Activated CD4-positive, alpha-beta T cell treated with anti-CD3 and anti-CD28 coated beads for 24 hours (primary cell): ENCODE data around the gene HNRNPU.
A peak's percentile ranks its signal among the peaks of the same experiment; 100 is the strongest.

ENCODE experiments used
- DNase-seq, 2 donors: peaks; one replicate each; pipeline ENCODE4 v3.0.0-alpha.2; 2020; ENCODE audit warnings: low read depth in 2 of 2

Gene HNRNPU

DNA sequence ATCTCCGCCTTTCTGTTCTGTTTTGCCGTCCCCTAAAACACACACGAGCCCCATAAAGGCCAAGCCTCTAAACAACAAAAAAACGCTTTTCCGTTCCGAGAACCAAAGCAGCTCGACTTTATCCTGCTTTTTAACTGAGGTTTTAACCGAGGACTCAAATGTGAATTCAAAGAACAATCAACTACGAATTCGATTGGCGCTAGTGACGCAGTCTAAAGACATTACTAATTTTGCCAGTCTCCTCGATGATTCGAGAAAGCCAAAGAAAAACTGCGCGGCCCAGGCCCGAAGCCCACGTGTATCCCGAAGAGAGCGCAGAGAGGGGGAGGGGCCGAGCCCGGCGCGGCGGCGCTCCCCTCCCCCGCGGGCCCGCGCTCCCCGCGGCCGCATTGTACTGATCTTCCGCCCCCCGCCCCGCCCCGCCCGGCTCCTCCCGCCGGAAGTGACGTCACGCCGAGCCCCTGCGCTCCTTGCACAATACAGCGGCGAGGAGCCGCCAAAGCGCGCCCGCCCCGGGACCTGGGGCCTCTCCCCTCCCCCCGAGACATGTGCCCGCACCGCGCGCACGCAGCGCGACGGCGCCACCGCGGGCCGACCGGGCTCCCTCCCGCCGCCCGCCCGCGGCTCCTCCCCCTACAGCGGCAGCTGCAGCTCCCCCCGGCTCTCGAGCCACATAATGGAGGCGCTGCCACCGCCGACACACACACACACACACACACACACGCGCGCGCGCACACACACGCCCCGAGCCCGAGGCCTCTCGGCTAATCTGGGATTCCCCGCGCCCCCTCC is 1.4 kb downstream of the HNRNPU start:
- DNase-seq = peak; percentile 95 to 98

DNA sequence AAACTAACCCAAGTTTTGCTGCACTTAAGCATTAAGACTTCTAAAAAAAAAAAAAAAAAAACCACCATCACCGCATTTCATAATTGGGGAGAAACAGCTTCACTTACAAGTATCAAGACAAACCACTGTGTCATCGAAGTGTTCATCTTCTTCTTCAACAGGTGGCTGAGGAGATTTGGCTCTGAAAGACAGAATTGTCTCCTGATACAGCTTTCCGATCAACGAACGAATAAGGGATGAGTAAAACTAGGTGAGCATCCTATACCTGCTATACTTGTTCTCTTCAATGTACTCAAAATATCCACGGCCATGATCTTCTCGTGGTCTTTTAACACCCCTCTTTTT is 2.0 kb downstream of the HNRNPU start:
- no peak for DNase-seq

DNA sequence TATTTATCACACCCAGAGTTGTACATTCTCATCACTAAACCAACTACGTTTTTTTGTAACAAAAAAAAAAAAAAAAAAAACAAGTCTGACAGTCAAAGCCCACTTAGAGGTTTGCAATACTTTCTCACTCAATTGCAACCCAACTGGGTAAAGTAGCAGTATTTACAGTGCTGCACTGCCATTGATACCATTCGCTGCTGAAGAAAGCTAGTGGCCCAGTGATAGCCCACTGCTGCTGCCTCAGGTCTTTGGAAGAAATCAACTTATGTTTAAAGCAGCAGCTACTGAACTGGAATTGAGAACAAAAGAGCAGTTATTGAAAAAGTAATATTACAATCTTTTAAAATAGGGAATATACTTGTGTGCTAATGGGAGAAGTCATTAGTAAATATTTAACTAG is 2.7 kb downstream of the HNRNPU start:
- no peak for DNase-seq

DNA sequence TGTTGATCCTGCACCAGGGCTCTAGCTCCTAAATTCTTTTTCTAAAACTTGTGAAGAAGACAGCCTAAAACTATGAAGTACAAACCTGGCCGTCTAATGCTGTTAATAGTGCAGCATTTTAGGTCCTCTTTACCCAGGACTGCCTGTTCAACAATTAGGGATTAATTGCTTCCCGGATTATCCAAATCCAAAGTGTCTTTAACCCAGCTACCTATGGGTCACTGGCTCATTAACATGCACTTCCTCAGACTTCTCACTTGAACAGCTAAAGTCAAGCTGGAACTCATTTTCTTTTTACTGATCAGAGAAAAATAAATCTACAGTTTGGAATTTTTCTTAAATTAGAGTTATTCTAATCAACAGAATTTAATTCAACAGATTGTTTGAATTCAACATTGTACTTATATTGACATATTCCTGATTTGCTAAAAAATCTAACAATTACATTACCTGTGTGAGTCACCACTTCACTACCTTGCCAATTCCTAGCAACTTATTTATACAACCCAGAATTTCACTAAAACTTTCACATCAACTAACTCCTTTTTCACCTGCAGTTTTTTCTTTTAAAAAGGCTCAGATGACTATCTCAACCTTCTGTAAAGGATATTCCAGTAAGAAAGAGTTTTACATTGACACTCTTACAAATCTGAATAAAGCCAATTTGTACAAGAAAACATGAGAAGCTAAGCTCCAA is 3.3 kb downstream of the HNRNPU start:
- DNase-seq = no peak

DNA sequence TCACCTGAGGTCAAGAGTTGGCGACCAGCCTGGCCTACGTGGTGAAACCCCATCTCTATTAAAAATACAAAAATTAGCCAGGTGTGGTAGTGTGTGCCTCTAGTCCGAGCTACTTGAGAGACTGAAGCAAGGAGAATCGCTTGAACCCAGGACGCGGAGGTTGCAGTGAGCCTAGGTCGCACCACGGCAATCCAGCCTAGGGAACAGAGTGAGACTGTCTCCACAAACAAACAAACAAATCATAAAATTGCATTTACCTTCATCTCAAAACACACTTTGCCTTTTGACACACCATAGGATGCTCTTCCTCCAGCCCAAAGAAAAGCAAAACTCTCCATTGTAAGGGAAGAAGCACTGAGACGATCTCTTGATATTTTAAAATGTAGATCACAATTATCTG is 4.3 kb downstream of the HNRNPU start:
- no peak for DNase-seq

DNA sequence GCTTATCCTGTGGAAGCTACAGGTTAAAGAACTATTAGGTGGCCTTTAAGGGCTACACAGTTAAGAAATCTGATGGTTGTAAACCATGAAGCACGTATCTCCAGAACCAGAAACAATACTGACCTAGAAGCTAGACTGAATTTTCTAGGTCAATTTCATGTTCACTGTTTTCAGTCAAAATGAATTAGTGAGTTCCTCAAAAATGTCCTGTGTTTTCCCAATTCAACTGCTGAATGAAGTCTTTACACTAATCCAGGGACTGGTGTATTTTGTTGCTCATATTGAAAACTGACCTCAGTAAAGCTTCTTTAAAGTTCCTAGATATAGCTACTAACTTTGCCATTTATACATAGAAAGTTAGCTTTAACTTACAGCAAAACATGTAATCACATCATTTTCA is 6.0 kb downstream of the HNRNPU start:
- no peak for DNase-seq

DNA sequence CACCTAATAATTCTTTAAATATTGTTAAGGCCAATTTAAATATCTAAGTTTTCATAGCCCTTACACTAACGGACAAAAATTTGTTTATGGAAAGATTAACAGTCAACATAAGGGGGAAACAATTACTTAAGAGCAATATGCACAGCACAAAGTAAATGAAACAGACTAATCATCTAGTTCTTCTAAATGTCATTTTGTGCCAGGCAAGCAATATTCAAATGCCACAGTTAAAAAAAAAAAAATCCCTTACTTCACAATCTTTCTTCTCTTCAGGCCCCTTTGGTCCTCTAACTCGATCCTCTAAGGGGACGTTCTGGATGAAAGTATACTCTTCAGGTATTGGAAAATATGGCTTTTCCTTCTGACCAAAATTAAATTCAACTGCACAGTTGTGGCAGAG is 6.6 kb downstream of the HNRNPU start:
- DNase-seq = no peak

DNA sequence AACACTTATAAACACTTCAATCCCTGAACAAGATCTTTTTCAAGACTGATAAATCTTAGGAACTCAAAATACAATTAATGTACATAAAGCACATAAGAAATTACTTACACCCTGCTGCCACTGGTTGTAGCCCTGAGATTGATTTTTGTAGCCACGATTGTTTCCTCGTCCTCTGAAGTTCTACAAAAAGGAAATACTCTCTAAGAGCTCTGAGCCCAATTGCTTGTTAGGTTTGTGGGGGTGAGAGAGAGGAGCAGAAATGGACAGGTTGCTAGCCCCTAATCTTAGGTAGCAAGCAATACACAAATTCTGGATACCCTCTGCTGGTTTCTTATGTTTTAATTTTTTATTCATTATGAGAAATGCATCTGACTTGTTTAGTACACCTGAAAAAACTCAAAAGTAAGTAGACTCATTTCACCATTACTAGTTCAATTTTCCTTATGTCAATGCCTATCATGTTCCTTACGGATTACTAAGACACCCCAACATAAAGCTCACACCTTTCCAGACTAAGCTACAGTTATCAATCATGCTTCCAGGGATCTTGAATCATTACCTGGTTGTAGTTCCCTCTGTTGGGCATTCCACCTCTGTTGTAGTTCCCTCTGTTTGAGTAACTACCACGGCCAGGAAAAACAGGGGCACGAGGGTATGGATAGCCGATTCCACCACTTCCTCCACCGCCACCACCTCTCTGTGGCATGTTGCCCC is 9.3 kb downstream of the HNRNPU start:
- DNase-seq = no peak

DNA sequence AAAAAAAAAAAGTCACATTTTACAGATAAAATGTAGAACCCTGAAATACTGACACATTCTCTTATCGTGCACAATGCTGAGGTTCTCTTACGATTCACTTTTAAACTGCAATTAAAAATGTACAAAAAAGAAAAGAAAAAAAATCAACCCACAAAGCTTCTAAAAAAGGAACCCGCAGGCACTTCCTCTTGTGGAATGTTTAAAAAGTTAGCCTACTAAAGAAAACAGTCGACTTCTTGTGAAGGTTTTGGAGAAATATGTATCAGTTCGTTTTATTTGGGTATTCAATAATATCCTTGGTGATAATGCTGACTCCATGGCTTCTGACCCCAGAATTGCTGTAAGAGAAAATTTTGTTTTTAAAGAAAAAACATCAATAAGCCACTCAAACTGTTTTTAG is 10.2 kb downstream of the HNRNPU start:
- no peak for DNase-seq

DNA sequence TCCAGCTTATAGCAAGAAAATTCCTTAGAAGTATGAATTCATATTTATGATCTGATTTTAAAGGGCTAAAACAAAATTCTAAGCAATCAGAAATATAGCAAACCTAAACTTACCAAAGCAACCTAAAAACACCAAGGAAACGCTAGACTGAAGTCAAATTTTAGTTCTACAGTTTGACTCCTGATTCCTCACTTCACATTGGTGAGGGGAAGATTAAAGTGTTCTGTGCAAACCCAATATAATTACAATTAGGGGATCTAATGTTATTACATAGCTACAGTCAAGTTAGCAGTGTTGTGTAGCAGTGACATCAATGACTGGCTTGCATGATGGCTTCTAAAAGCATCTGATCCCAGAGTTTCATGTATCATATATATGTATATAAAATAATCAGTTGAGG is 11.6 kb downstream of the HNRNPU start:
- DNase-seq = no peak

DNA sequence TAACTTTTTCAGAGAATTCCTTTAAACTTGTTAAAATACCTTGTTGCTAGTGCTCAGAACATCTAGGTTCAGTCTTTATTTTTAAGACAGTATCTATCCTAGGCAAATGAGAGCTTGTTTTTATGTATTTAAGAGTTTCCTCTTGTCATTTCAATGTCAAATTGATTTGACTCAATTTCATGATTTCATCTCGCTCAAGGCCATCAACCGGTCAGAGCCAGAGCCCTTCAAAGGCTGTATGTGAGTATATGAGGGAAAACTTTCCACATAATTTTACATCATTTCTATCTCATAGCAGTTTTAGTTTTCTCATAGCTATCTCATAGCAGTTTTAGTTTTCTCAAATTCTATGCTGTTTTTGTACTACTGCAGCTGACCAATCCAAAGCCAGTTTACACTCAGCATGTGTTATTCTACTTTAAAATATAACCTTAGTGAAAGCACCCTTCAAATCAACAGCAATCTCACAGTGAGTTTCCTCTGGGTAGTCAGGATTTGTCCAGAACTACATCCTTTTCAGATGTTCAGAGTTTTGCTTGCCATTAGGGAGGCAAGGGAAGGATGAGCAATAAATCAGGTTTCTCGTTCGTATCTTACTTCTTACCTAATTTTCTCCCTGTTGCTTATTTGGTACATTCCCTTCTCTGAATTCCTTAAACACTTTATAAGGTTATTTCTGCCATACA is 12.7 kb downstream of the HNRNPU start:
- no peak for DNase-seq

DNA sequence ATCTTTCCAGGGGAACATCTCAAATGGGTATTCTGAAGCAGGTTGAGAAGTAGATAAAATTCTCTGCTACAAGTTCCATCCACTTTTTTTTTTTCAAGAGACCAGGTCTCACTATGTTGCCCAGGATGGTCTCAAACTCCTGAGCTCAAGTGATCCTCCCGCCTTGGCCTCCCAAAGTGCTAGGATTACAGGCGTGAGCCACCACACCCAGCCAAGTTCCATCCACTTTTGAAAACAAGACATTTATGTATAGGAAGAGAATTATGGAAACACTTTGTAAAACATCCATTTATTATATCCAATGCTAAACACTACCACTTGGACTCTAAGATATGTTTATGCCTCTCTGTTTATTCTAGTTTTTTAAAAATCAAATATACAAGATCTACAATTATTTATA is 13.4 kb downstream of the HNRNPU start:
- no peak for DNase-seq

DNA sequence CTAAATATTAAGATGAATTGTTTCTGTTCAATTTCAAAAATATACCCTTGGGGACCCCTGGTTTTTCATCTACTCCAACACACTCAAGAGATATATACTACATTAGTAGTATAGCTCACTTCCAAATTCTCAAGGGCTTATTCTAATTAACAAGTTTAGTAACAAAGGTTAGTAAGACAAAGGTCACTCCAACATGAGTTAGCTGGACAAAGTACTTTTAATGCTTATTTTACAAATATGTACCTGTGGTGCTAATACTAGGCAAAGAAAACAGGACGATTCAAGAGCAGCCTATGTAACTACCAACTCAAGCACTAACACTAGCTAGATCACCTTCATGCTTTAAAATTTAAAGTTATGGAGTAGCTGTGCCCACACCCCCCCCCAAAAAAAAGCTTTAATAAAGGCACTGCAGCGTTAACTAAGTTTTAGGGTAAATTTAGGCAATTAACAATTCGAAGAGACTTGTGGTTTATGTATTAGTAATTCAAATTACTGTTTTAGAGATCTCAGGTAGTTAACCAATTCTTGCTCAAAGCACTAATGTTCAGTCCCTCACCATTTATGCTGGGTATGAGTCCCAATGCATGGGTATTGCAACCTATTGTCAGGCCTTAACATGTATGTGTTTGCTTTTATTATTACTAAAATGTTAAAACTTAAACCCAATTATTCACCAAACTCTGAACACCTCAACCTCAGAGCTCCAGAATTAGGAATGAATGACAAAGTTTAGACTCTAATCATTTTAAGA is 14.1 kb downstream of the HNRNPU start:
- no peak for DNase-seq

DNA sequence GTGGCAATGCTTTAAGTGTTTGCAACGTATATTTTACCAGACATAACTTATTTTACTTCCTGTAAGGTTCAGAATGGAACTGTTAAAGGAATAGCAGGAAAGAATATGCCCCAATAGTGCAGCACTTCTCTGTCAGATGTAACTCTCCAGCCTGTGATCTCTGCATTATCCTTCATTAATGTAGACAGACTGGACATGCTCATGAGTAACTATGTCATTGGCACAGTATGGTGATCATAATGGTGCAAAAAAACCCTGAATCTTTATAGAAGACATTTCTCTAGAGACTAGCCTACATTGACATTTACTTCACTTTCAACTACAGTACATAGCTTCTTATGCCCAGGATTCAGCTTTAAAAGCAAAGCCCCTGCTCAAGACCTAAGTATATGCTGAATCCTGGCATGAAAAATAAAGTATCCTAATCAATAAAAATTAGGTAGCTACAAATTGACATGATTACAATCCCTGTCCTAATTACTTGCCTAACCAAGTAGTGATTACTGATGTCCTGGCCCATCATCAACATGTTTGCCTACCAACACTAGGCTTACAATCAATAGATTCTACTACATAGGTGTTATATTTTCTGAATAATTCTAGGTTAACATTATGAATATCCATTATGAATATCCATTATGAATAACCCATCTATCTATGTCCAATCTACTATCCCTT is 15.0 kb downstream of the HNRNPU start:
- DNase-seq = no peak

DNA sequence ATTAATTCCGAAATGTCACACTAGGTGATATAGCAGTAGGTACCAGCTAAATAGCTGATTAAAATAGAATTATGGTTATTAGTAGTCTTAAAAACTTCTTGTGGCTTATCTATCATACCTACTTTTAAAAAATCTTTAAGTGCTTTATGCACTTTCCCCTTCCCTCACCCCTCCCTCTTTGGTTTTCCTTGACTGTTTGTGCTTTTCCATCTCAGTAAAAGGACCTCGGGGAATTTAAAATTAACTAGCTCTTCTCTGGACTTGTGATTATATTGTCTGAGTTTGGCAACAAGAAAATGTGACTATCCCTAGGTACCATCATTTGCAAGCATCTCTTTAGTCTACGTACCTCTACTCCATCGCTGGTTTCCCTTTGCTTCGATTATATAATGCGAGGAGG is 17.7 kb downstream of the HNRNPU start:
- no peak for DNase-seq

DNA sequence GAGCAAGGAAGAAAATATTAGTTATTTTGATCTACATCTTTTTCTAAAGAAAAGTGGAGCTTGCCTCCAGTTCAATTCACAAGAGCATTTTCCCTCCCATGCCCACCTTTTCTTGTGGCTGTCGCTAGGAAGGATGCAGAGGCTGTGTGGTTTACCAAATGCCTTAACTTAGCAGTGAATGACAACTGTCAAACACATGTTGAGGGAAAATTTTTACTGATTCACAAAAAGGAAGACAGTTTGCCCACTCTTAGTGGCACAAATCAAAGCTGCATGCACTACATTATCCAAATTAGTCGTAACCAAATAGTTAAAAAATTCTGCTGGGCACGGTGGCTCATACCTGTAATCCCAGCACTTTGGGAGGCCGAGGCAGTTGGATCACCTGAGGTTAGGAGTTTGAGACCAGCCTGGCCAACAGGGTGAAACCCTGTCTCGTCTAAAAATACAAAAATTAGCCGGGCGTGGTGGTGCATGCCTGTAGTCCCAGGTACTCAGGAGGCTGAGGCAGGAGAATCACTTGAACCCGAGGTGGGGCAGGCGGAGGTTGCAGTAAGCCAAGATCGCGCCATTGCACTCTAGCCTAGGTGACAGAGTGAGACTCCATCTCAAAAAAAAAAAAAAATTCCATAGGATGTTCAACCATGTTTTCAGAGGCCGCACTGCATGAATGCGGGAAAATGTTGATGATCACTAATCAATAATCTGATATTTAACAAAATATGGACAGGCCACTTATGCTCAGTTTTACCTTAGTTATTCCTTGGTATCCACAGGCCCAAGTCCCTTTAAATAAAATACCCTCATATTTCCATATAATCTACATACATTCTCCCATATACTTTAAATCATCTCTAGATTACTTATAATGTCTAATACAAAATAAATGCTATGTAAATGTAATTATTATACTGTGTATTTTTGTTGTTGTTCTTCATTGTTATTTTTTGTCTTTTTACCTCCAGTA is 19.9 kb downstream of the HNRNPU start:
- no peak for DNase-seq

DNA sequence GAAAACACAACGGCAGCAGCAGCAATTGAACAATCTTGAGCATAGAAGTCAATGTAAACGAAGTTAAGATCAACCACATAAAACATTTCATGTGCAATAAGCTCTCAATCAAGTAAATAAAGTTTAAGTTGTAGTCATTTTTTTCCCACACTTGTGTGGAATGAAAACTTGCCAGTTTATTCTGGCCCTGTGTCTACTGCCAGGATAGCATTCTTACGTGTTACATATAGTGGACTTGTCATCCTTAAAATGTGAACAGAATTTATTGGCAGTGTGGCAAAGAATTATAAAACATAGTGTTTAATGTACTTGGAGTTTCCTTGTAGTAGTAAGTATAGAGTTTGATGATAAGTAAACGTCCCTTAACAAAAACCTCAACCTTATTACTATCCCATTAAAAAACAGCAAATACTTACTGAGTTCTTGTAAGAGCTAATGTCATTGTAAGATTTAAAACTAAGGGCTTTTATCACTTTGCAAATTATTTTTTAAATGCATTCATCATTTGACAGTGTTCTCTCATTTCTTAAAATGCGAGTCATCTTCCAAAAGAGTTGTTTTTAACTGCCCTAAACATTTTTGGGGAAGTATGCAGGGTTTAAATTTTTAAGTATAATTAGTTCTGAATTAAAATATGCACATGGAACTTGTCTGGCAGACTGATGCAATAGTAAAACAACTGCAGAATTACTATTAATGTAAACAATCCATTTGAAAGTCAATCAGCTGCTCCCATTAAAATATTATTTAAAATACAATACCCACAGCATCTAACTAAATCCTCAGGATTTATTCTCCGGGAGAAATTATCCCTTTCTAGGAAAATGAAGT is 21.0 kb downstream of the HNRNPU start:
- DNase-seq = no peak

DNA sequence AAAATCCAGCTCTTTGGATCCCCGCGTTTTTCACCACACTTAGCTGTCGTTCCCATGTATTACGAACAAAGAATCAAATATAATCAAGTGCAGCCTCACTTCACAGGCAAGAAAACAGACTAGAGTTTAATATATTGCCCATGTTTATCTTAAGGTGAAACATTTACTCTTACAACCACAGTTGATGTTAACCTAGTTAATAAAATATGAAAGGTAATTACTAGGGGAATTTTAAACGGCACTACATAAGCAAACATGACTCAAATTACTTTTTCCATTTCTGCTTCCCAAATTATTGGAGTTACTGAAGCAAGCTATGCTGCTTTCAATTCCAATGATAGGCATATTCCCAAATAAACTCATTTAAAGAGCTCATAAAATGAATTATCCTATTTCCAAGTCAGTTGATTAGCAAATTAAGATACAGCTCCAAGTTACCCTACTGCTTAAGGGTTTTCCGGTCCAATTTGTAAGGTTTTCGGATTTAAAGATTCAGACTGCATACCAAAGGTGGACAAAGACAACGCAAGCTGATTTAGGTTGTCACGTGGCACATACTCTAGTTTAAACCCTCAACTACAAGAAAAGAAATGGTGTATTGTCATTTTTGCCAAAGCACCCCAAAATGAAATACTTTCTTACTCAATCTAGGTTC is 22.9 kb downstream of the HNRNPU start:
- no peak for DNase-seq
